ENCODE measurements around the gene ZBED5.

DNA sequence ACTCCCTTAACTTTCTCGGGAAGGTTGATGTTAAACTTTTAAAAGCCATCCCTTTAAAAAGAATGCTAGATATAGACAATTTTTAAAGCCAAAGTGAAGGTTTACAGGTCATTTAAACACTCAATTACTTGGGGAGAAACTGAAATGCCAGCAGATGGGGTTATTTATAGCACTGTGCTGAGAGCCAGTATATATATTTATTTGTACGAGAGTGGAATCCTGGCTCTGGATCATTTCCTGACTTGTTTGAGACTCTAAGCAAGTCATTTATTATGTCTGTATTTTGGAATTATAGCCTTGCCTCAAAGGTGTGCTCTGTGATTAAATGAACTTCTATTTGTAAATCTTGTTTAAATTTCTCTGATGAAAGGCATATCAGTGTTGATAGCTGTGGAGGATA lies 6.8 kb upstream of the ZBED5 start:
- TF ChIP-seq, protein P1, sequence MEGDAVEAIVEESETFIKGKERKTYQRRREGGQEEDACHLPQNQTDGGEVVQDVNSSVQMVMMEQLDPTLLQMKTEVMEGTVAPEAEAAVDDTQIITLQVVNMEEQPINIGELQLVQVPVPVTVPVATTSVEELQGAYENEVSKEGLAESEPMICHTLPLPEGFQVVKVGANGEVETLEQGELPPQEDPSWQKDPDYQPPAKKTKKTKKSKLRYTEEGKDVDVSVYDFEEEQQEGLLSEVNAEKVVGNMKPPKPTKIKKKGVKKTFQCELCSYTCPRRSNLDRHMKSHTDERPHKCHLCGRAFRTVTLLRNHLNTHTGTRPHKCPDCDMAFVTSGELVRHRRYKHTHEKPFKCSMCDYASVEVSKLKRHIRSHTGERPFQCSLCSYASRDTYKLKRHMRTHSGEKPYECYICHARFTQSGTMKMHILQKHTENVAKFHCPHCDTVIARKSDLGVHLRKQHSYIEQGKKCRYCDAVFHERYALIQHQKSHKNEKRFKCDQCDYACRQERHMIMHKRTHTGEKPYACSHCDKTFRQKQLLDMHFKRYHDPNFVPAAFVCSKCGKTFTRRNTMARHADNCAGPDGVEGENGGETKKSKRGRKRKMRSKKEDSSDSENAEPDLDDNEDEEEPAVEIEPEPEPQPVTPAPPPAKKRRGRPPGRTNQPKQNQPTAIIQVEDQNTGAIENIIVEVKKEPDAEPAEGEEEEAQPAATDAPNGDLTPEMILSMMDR (IDR thresholded peaks at IDR 0.05) = no peak
- TF ChIP-seq EP300 (IDR thresholded peaks at IDR 0.05) (no peak), POLR2A (IDR thresholded peaks at IDR 0.05) (no peak), POLR2AphosphoS5 (IDR thresholded peaks at IDR 0.05) (no peak)

Measured in stomach (tissue), 4 donors.